Vagina (tissue), 2 donors: ENCODE data around the gene PDAP1.

ENCODE experiments used
- POLR2A ChIP-seq, 2 donors: fragments of 450-650 bp; IDR thresholded peaks; one replicate each; pipeline ENCODE4 v1.6.1; 2017; ENCODE audit warnings: antibody characterized with exemption in 2 of 2, mild to moderate bottlenecking in 2 of 2, moderate library complexity in 2 of 2
- TF ChIP-seq, protein P1 (sequence below), 3 experiments: fragments of 450-650 bp in 2 of 3; fragments of 200-600 bp in 1 of 3; sonication (generic) in 1 of 3; IDR thresholded peaks; one replicate each; pipeline ENCODE4 v1.5.1; 2017 to 2019; ENCODE audit warnings: antibody characterized with exemption in 3 of 3, mild to moderate bottlenecking in 2 of 3, moderate library complexity in 2 of 3

GRCh38 chr7:99383791-99384370 is 24.5 kb downstream of the PDAP1 start:
- TF ChIP-seq, protein P1, sequence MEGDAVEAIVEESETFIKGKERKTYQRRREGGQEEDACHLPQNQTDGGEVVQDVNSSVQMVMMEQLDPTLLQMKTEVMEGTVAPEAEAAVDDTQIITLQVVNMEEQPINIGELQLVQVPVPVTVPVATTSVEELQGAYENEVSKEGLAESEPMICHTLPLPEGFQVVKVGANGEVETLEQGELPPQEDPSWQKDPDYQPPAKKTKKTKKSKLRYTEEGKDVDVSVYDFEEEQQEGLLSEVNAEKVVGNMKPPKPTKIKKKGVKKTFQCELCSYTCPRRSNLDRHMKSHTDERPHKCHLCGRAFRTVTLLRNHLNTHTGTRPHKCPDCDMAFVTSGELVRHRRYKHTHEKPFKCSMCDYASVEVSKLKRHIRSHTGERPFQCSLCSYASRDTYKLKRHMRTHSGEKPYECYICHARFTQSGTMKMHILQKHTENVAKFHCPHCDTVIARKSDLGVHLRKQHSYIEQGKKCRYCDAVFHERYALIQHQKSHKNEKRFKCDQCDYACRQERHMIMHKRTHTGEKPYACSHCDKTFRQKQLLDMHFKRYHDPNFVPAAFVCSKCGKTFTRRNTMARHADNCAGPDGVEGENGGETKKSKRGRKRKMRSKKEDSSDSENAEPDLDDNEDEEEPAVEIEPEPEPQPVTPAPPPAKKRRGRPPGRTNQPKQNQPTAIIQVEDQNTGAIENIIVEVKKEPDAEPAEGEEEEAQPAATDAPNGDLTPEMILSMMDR (IDR thresholded peaks at IDR 0.05) = no peak
- TF ChIP-seq POLR2A (IDR thresholded peaks at IDR 0.05) = no peak
